Activated T-cell treated with anti-CD3 and anti-CD28 coated beads, Interleukin-2, amount 50 U/mL, for 1 hour (primary cell): ENCODE measurements around the gene SLC16A12.

Experiments used
- DNase-seq: peaks from one replicate; pipeline ENCODE4 v3.0.0-alpha.2; 2020

SLC16A12 gene, protein sequence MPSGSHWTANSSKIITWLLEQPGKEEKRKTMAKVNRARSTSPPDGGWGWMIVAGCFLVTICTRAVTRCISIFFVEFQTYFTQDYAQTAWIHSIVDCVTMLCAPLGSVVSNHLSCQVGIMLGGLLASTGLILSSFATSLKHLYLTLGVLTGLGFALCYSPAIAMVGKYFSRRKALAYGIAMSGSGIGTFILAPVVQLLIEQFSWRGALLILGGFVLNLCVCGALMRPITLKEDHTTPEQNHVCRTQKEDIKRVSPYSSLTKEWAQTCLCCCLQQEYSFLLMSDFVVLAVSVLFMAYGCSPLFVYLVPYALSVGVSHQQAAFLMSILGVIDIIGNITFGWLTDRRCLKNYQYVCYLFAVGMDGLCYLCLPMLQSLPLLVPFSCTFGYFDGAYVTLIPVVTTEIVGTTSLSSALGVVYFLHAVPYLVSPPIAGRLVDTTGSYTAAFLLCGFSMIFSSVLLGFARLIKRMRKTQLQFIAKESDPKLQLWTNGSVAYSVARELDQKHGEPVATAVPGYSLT

DNA sequence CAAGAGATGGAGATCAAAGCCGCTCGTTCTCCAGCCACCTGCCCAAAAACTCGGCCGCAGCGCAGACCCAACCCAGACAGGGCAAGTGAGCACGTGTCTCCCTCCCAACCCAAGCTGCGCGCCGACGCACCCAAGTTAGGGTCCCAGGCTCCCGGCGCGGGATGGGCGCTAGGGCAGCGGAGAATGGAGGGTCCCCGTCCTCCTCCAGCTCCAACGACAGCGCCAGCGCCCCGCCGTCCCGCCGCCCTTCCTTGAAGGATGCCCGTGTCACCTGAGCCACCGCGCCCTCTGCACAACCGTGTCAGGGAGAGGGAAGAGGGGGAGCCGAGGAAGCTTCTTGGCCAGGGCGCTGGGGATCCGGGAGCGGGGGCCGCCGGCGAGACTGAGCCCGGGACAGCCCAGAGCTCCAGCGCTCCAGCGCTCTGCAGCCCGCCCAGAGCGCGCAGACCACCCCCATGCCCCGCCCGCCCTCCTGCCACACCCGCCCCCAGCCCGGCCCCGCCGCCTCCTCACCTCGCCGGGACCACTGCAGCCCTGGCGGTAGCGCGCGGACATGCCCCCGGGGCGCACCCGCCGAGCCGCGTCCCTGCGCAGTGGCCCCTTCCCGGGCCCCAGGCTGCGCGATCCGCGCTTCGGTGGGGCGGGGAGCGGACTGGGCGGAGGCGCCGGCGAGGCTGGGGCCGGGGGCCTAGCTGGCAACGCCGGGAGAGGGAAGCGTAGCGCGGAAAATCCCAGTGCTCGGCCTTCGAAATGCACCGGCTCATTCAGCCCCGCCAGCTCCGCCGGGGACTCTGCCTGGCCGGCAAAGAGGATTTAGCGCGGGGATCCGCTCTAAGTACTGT is at the start of gene SLC16A12:
SLC16A12 (minus strand) TSS at position 424 of the 842 bp plus-strand sequence. CDS start 73,016 bp downstream, outside the sequence.
- DNase-seq: no peak

DNA sequence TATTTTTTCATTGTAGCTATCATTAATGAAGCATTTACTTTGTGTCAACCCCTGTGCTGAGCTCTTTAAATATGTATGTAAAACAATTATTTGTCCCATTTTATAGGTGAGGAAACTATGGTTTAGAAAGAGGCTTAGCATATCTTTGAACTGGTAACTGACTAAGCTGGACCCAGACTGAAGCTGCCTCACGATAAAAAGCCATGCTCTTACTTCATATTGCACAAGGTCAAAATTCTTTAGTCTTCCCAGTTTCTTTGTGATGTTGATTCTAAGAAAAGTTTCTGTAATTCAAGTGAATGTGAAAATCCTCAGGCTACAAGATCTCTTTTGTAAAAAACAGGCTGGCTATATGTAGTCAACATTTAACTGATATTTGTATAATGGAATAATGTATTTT is 46.6 kb upstream of the SLC16A12 start:
- no peak for DNase-seq

DNA sequence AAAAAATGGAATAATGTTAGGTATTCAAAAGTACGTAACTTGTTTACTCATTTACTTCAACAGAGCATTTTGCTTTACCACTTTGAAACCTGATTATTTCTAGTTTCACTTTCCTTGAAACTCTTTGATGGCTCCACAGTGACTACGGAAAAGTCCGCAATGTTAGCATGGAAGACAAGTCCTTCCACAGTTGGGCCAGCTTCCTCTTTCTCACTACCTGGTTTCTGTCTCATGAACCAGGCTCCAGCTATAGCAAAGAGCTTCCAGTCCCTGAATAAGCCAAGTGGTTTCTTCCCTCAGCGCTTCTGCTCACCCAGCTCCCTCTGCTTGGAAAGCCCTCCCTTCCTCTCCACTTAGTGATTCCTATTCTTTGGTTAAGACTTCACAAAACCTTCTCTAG is 44.8 kb upstream of the SLC16A12 start:
- DNase-seq: no peak

GRCh38 chr10:89576696-89577095 is 41.3 kb upstream of the SLC16A12 start:
- no peak for DNase-seq

DNA sequence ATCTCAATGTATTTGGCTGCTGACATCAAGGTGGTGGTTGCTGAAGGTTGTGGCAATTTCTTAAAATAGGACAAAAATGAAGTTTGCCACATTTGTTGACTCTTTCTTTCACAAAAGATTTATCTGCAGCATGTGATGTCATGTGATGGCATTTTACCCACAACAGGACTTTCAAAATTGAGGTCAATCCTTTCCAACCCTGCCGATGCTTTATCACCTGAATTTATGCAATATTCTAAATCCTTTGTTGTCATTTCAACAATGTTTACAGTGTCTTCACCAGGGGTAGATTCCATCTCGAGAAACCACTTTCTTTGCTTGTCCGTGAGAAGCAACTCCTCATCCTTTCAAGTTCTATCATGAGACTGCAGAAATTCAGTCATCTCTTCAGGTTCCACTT is 40.6 kb upstream of the SLC16A12 start:
- no peak for DNase-seq

DNA sequence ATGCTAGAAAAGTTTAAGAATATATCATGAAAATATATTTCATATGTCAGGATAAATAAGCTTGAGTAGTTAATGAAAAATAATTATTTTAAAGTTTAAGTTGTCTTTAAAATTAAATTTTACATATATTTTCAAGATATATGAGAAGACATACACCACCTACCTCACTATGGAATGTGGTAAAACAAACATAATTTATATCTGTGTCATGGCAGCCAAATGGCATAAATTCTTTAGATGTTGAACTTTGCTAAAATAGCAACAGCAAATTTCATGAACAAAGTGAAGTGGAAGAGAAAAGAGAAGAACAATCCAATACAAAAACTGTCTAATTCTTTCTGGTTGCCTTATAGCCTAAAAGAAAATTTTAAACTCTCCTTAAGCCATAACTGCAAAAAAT is 39.6 kb upstream of the SLC16A12 start:
- DNase-seq: no peak

DNA sequence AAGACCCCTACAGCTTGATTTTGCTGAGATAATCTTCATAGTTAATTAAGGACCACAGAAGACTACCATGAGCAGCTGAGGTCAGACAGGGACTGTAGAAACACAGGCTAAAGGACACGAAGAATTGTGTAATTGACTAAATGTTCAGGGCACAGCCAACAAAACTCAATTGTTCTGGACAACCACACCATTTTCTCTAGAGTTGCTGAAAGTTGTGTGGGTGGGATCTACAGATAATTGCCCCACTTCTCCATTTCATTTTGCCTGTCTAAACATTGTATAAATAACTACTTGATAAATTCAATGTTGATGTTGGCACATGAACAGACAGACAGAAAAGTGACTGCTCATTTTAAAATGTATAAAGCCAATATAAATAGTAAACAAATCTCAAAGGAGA is 39.0 kb upstream of the SLC16A12 start:
- DNase-seq: no peak

DNA sequence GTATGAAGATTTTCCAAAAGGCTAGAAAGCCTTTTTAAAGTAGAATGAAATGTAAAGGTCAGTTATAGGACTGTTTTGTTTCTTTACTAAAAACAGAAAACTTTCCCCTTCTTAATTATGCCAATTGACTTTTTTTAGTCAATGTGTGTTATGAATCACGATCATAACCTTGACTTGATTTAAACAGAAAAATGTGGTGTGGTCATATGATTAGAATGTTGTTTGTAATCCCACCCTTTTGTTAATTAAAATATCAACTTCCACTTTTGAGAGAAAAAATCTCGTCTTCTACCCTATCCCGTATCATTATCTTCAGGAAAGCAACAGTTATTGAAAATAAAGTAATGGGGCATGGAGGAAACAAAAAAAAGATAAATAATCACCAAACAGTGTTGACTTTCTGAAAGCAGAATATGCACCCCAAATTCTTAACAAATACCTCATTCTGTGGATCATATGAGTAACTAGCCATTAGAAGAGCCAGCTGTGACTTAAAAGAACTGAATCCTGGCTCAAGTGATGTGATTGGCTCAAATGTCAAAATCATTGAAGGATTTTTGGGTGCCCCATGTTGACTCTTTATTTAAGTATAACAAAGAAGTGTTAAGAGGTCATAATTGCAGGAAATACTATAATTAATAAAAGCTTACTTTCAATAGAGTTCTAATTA is 32.3 kb upstream of the SLC16A12 start:
- no peak for DNase-seq

GRCh38 chr10:89566992-89567391 is 31.6 kb upstream of the SLC16A12 start:
- no peak for DNase-seq

DNA sequence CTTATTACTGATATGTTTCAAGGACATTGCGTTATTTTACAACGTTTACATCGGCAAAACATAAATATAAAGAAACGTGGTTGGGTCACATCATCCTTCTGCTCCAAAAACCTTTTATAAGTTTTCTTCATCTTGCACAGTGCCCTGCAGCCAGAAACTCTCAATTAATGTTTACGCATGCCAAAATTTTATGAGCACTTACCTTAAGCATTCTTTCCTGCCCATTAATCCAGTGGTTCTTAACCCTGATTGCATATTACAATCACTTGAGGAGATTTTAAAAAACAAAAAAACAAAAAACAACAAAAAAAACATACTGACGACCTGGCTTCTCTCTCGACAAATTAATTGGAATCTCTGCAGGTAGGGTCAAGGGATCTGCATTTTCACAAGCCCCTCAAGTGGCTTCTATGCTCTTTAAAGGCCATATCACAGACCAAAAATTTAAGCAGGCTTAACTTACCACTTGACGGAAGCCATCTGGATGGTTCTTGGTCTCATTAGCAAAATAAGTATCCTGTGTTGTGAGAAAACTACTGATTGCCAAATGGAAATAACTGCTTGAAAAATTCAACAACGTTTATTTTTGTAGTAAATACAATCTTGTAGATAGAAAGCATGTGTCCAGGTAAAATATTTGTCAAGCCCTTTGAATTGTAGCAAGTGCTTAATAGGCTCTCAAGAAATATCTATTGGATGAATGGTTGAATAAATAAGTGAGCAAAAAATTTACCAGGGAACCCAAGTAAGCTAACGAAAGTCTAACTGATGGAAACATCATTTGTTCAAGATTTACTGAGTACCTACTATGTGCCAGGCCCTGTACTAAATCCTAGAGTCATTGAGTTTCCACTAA is 30.9 kb upstream of the SLC16A12 start:
- no peak for DNase-seq

DNA sequence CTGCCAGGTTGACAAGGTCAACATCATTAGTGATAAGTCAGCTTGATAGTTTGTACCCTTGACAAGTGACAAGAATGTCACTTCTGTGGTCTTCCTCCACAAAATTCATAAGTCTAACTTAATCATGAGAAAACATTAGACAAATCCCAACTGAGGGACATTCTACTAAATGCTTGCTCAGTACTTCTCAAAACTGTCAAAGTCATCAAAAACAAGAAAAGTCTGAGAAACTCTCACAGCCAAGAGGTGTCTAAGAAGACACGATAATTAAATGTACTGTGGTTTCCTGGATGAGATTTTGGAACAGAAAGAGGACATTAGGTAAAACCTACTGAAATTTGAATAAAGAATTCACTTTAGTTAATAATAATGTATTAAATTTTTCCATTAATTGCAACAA is 29.8 kb upstream of the SLC16A12 start:
- no peak for DNase-seq

DNA sequence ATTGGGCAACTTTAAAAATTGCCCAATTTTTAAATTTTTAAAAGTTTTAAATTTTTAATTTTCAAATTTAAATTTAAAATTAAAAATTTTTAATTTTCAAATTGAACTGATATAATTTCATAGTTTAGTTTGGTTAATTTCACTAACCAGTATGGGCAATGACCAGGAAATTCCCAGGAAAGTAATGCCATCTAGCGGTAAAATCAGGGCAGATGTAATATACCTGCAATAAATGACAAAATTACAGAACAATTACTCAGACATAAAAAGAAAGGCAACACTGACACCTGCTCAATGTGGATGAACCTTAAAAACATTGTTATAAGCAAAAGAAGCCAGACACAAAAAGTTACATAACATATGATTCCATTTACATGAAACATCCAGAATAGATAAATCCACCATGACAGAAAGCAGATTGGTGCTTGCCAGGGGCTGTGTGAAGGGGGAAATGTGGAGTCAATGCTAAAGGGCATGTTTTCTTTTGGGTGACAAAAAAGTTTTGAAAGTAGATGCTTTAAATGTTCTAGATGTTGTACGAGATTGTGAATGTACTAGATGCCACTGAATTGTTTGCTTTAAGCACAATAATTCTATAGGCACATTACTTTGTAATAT is 28.6 kb upstream of the SLC16A12 start:
- DNase-seq: no peak

- DNase-seq: no peak
These were observed 27.9 kb upstream of the SLC16A12 start for GRCh38 chr10:89563311-89563710.

GRCh38 chr10:89556600-89556999 is 21.2 kb upstream of the SLC16A12 start:
- no peak for DNase-seq

DNA sequence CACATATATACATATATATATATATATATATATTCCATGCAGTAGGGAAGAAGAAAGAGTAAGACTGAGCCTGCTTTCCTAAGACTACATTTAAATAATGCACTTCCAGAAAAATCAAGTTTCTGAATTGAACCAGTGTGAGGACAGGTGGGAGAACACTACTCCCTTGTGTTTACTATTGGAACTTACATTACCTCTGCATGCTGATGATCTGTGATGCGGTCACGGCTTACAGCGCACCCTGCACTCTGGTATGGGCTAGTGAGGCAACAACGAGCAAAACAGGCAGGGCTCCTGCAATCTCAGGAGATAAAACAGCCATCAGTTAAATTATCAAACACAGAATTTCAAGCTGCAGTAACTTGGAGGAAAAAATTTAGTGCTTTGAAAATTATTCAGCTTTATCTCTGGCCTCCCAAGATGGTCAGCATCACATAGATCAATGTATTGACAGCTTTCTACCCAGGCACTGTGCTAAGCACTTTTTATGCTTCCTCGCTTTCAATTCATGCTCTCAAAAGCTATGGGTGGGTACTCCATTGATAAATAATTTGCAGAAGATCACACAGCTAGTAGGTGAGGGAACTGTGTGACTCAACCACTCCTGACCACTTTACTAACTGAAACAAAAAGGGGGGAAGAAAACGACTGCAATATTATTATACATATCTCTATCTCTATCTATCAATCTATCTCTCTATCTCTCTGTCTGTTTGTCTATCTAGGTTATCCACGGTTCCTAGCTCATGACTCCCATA is 20.5 kb upstream of the SLC16A12 start:
- no peak for DNase-seq

DNA sequence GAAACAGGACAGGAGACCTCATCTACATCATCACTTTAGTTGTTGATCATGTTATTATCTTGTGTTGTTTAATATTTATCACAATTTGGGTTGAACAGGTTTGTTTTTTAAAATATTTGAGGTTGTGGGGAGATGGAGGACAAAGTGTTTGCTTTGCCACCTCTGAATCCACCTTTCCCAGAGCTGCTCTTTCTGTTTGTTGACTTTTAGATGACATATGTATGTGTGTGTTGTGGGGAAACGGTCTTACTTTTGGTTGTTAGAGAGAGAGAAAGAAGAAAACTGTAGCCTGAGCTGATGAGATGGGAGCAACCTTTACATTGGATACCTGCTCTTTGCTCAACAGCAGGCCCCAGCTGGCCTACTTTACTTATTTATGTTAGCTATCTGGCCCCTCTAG is 19.0 kb upstream of the SLC16A12 start:
- DNase-seq: no peak

DNA sequence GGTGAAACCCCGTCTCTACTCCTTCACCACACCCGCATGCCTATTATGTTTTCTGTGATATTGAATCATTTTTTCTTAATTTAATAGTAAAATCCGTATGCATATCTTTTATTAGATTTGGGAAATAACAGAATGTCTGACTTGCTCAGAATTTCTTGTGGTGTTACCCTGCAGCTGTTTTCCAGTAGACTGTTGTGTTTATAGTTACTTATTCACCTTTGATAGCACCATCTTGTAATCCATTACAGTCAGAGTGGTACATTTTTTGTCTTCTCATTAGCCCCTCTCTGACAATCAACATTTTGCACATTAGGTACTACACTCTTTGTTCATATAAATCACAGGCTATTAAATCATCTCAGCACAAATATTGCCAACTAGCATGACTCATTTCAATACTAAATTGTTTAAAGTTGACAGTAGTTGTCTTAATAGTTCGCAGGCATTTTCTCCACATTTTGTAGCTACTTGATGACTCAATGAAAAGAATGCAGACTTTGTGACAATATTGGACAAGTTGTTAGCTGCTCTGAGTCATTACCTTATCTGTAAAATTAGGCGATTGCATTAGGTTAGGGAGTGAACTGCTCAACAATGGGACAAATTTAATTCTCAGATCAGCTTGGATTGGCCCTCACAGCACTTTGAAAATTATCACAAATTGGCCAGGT is 17.8 kb upstream of the SLC16A12 start:
- no peak for DNase-seq

- no peak for DNase-seq
These were observed 16.8 kb upstream of the SLC16A12 start for GRCh38 chr10:89552213-89552612.

DNA sequence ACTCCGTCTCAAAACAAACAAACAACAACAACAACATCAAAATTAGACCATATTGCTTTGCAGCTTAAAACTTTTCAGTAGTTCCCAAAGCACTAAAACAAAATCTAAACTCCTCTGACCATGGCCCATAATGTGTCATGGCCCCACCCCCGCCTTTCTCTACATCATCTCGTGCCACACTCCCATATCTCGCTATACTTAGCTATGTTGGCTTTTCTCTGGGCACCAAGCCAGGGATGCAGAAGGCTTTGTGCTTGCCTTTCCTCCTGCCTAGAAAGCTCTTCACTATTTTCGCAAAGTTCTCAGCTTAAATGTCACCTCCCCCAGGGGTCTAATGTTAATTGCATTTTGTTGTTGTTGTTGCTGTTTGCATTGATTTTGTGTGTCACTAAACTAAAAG is 15.1 kb upstream of the SLC16A12 start:
- no peak for DNase-seq

DNA sequence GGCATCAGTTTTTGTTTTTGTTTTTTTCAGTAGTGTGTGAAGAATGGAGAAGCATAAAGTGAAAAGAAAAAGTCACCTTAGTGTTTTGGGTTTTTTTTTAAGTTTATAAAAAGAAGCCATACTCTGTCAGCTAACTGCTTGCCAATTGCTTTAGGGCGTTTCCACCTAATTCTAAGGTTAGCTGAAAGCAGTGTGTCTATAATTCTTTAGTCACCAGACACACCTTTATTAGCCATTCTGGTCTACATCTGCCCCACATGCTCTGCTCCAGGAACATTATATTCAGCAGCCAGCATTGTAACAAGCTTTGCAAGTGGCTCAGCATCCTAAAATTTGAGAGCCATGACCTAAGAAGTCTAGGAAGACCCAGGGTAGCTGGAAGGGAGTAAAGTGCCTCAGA is 14.1 kb upstream of the SLC16A12 start:
- no peak for DNase-seq

- no peak for DNase-seq
These were observed 13.3 kb upstream of the SLC16A12 start for GRCh38 chr10:89548673-89549072.
